Measurements from ENCODE around the gene C4orf50. TPM values are rescaled to one million over a fixed set of nuclear protein-coding genes. Genes with fewer than 3 reads are reported as not detected.

Gene C4orf50
- total and polyA plus RNA-seq, 2 of the 13 experiments (the other 11 are each of a cell fraction or from before 2014, with no cell fraction given): not detected

GRCh38 chr4:6002492-6002833 lies 15.8 kb downstream of the C4orf50 start (continued):
- TF ChIP-seq ZNF616 (CRISPR knock-in tag; IDR thresholded peaks at IDR 0.05; ENCODE audit: low read depth): no peak

- no peaks in the 10 kb centered on the region for H3K4me1 ChIP-seq (ENCODE audit: insufficient read depth, low read length)
- no peak overlapping the region for H2AFZ ChIP-seq (ENCODE audit: low read length)
- H3K9ac ChIP-seq (ENCODE audit: insufficient read depth, low read depth, low read length): no peak overlapping the region
- H3K36me3 ChIP-seq (replicated peaks in 1 of 2; ENCODE audit: control insufficient read depth in 1 of 2, insufficient read depth in 2 of 2, low read length in 2 of 2): no peaks in the 10 kb centered on the region
- FAIRE-seq (no peak), DNase-seq (ENCODE audit: low spot score) (no peak), ATAC-seq (no peak)
- H3K27ac ChIP-seq (ENCODE audit: extremely low read length, insufficient read depth, low read length): no peak overlapping the region
- H3K4me2 ChIP-seq (ENCODE audit: low read depth, low read length): no peak overlapping the region
- 11% methylated on average over 6 of the region's 6 CpGs for WGBS (ENCODE audit: low lambda C conversion rate)
- no peaks in the 10 kb centered on the region for H3K79me2 ChIP-seq (ENCODE audit: insufficient read depth, low read length)
- ChIA-PET POLR2A (no interaction called here), CTCF (ENCODE audit: low intra/inter-chr PET ratio, low total read pairs) (interaction anchor here (4.0 kb wide), 1 partner anchor 86 kb away, joined by 35 read pairs; no protein-coding TSS in a partner anchor)
- peaks cover 4 to 19% of the 10 kb centered on the region in 2 experiments; a peak in 4 of 5 replicates for H3K27me3 ChIP-seq (ENCODE audit: control insufficient read depth in 1 of 2, insufficient read depth in 2 of 2, low read length in 2 of 2)
- no peaks in the 10 kb centered on the region for H4K20me1 ChIP-seq (ENCODE audit: insufficient read depth, low read length)
- BruUV-seq (replicated peaks): no TSS peak
- H3K9me3 ChIP-seq (ENCODE audit: low read length): peaks cover 14% of the 10 kb centered on the region
- in situ Hi-C loops (cut with HindIII; ENCODE audit: extremely low pct_ligation_motif_present, low pct_unique_long_range_greater_than_20kb): no loop called here
- H3K4me3 ChIP-seq (replicated peaks in 1 of 3; ENCODE audit: insufficient read depth in 1 of 3, low read depth in 2 of 3, low read length in 3 of 3): no peak overlapping the region
- TF ChIP-seq RXRB (CRISPR knock-in tag; IDR thresholded peaks at IDR 0.05; ENCODE audit: borderline replicate concordance) (no peak), HIC2 (CRISPR knock-in tag; IDR thresholded peaks at IDR 0.05; ENCODE audit: low read depth) (no peak), RELA (CRISPR knock-in tag; IDR thresholded peaks at IDR 0.05) (no peak), FOSL1 (CRISPR knock-in tag; IDR thresholded peaks at IDR 0.05; ENCODE audit: borderline replicate concordance) (no peak), PHF21A (CRISPR knock-in tag; IDR thresholded peaks at IDR 0.05) (no peak), ZNF569 (CRISPR knock-in tag; IDR thresholded peaks at IDR 0.05; ENCODE audit: borderline replicate concordance) (no peak), SSRP1 (CRISPR knock-in tag; IDR thresholded peaks at IDR 0.05) (no peak), ZNF235 (CRISPR knock-in tag; IDR thresholded peaks at IDR 0.05; ENCODE audit: borderline replicate concordance) (no peak), ZNF256 (CRISPR knock-in tag; conservative IDR thresholded peaks at IDR 0.05) (no peak), TMF1 (CRISPR knock-in tag; IDR thresholded peaks at IDR 0.05; ENCODE audit: low read depth) (no peak), KDM5A (IDR thresholded peaks at IDR 0.05; ENCODE audit: borderline replicate concordance, low read length) (no peak), MEIS2 (CRISPR knock-in tag; IDR thresholded peaks at IDR 0.05) (no peak), BRD4 (CRISPR knock-in tag; IDR thresholded peaks at IDR 0.05) (no peak), TGIF2 (CRISPR knock-in tag; IDR thresholded peaks at IDR 0.05) (no peak), ZFX (CRISPR knock-in tag; IDR thresholded peaks at IDR 0.05; ENCODE audit: low read depth) (no peak), HOXA7 (CRISPR knock-in tag; IDR thresholded peaks at IDR 0.05) (no peak)
- intact Hi-C loops (cut with micrococcal nuclease; ENCODE audit: unreplicated experiment): no loop called here
Measured at GRCh38 chr4:6001680-6002491, 16.3 kb downstream of the C4orf50 start.

Measured in HepG2 (cell line).